Measurements from ENCODE around the gene ATP2A3.

The ATP2A3 gene

GRCh38 chr17:3972931-3973330 is 8.7 kb upstream of the ATP2A3 start:
- Histone ChIP-seq H3K9ac (ENCODE audit: low read length) (no peak overlapping the region), H3F3A (ENCODE audit: insufficient read depth, low read length) (no peaks in the 10 kb centered on the region), H3K9me3 (ENCODE audit: low read length) (peaks cover 3% of the 10 kb centered on the region; the same call in 1 of the 2 replicates), H2AFZ (ENCODE audit: low read length) (no peak overlapping the region), H3K79me2 (ENCODE audit: insufficient read depth, low read length) (no peaks in the 10 kb centered on the region), H3K4me2 (ENCODE audit: low read length) (0 out of 2 replicates have a peak overlapping the region, but pooled peaks have one; percentile 1), H4K20me1 (ENCODE audit: insufficient read depth, low read length) (no peaks in the 10 kb centered on the region), H3K27ac (ENCODE audit: low read depth, low read length, poor library complexity, severe bottlenecking) (no peak overlapping the region), H3K27me3 (ENCODE audit: insufficient read depth, low read length) (no peaks in the 10 kb centered on the region; the same call in 1 of the 2 replicates), H3K9me2 (ENCODE audit: low read depth, low read length) (no peaks in the 10 kb centered on the region), H3K4me1 (ENCODE audit: insufficient read depth, low read length, severe bottlenecking) (peaks cover 9% of the 10 kb centered on the region), H3K4me3 (ENCODE audit: low read depth, low read length, poor library complexity, severe bottlenecking) (no peak overlapping the region), H3K36me3 (ENCODE audit: insufficient read depth, low read length) (no peaks in the 10 kb centered on the region; the same call in 1 of the 2 replicates)
- no peak for TF ChIP-seq EZH2 (IDR thresholded peaks at IDR 0.05; ENCODE audit: borderline replicate concordance, low read length)
- TF ChIP-seq, protein P1, sequence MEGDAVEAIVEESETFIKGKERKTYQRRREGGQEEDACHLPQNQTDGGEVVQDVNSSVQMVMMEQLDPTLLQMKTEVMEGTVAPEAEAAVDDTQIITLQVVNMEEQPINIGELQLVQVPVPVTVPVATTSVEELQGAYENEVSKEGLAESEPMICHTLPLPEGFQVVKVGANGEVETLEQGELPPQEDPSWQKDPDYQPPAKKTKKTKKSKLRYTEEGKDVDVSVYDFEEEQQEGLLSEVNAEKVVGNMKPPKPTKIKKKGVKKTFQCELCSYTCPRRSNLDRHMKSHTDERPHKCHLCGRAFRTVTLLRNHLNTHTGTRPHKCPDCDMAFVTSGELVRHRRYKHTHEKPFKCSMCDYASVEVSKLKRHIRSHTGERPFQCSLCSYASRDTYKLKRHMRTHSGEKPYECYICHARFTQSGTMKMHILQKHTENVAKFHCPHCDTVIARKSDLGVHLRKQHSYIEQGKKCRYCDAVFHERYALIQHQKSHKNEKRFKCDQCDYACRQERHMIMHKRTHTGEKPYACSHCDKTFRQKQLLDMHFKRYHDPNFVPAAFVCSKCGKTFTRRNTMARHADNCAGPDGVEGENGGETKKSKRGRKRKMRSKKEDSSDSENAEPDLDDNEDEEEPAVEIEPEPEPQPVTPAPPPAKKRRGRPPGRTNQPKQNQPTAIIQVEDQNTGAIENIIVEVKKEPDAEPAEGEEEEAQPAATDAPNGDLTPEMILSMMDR (IDR thresholded peaks at IDR 0.05; ENCODE audit: low read length) = no peak

GRCh38 chr17:3972281-3972731 is 8.1 kb upstream of the ATP2A3 start:
- no peak overlapping the region for H3K4me3 ChIP-seq (ENCODE audit: low read depth, low read length, poor library complexity, severe bottlenecking)
- no peaks in the 10 kb centered on the region; the same call in 1 of the 2 replicates for H3K27me3 ChIP-seq (ENCODE audit: insufficient read depth, low read length)
- H3K9ac ChIP-seq (ENCODE audit: low read length) = no peak overlapping the region
- TF ChIP-seq EZH2 (IDR thresholded peaks at IDR 0.05; ENCODE audit: borderline replicate concordance, low read length) = no peak
- TF ChIP-seq, protein P1 (IDR thresholded peaks at IDR 0.05; ENCODE audit: low read length) = no peak
- H3K36me3 ChIP-seq (ENCODE audit: insufficient read depth, low read length) = no peaks in the 10 kb centered on the region; the same call in 1 of the 2 replicates
- H3K9me2 ChIP-seq (ENCODE audit: low read depth, low read length) = no peaks in the 10 kb centered on the region
- H2AFZ ChIP-seq (ENCODE audit: low read length) = no peak overlapping the region
- H3K79me2 ChIP-seq (ENCODE audit: insufficient read depth, low read length) = no peaks in the 10 kb centered on the region
- no peaks in the 10 kb centered on the region for H4K20me1 ChIP-seq (ENCODE audit: insufficient read depth, low read length)
- no peaks in the 10 kb centered on the region for H3F3A ChIP-seq (ENCODE audit: insufficient read depth, low read length)
- peaks cover 9% of the 10 kb centered on the region for H3K4me1 ChIP-seq (ENCODE audit: insufficient read depth, low read length, severe bottlenecking)
- H3K27ac ChIP-seq (ENCODE audit: low read depth, low read length, poor library complexity, severe bottlenecking) = no peak overlapping the region
- peaks cover 3% of the 10 kb centered on the region; the same call in 1 of the 2 replicates for H3K9me3 ChIP-seq (ENCODE audit: low read length)
- peak overlapping the region; percentile 1; the same call in 1 of the 2 replicates for H3K4me2 ChIP-seq (ENCODE audit: low read length)

DNA sequence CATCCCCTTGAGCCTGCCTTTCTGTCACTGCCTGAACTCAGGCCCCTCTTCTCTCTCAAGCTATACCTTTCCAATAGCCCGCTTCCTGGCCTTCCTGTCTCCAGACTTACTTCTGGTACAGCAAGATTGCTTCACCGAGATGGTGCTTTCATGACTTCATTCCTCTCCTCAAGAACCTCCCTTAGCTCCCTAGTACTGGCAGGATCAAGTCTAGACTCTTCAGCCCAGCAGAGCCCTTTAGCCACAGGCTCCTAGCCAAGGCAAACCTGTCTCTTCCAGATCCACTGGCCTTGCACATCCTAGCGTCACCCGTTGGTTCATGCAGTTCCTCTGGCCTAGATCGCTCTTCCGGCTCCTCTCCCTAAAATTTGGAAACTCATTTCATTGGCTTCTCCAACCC is 6.4 kb upstream of the ATP2A3 start:
- H4K20me1 ChIP-seq (ENCODE audit: insufficient read depth, low read length) = no peaks in the 10 kb centered on the region
- H3K4me3 ChIP-seq (ENCODE audit: low read depth, low read length, poor library complexity, severe bottlenecking) = no peak overlapping the region
- H3K9me2 ChIP-seq (ENCODE audit: low read depth, low read length) = no peaks in the 10 kb centered on the region
- H3F3A ChIP-seq (ENCODE audit: insufficient read depth, low read length) = no peaks in the 10 kb centered on the region
- peaks cover 3% of the 10 kb centered on the region; the same call in 1 of the 2 replicates for H3K9me3 ChIP-seq (ENCODE audit: low read length)
- H2AFZ ChIP-seq (ENCODE audit: low read length) = no peak overlapping the region
- H3K79me2 ChIP-seq (ENCODE audit: insufficient read depth, low read length) = no peaks in the 10 kb centered on the region
- H3K27ac ChIP-seq (ENCODE audit: low read depth, low read length, poor library complexity, severe bottlenecking) = no peak overlapping the region
- peaks cover 18% of the 10 kb centered on the region for H3K4me1 ChIP-seq (ENCODE audit: insufficient read depth, low read length, severe bottlenecking)
- H3K27me3 ChIP-seq (ENCODE audit: insufficient read depth, low read length) = no peaks in the 10 kb centered on the region; the same call in 1 of the 2 replicates
- H3K9ac ChIP-seq (ENCODE audit: low read length) = no peak overlapping the region
- TF ChIP-seq EZH2 (IDR thresholded peaks at IDR 0.05; ENCODE audit: borderline replicate concordance, low read length) = no peak
- TF ChIP-seq, protein P1 (IDR thresholded peaks at IDR 0.05; ENCODE audit: low read length) = no peak
- H3K36me3 ChIP-seq (ENCODE audit: insufficient read depth, low read length) = no peaks in the 10 kb centered on the region; the same call in 1 of the 2 replicates
- H3K4me2 ChIP-seq (ENCODE audit: low read length) = no peak overlapping the region

Data from OCI-LY1 (cell line).